K562 (cell line): ENCODE measurements around the gene ADM. TPM values are rescaled to one million over a fixed set of nuclear protein-coding genes. Genes with fewer than 3 reads are reported as not detected.

Experiments
- AFF1 ChIP-seq, 2 experiments: fragments of 450-650 bp; IDR thresholded peaks; 2 replicates each; pipeline ENCODE4 v1.6.1; 2018; ENCODE audit warnings: mild to moderate bottlenecking in 2 of 2, low read depth in 1 of 2; ENCODE audit not compliant: partially characterized antibody in 2 of 2
- CCNT2 ChIP-seq: IDR thresholded peaks from 2 replicates; pipeline ENCODE4 v1.6.1; 2011; ENCODE audit warnings: borderline replicate concordance, low read depth, mild to moderate bottlenecking, moderate library complexity, mixed read lengths, low read length; ENCODE audit not compliant: insufficient read length; ENCODE audit errors: extremely low read depth
- FOS ChIP-seq: IDR thresholded peaks from 3 replicates; pipeline ENCODE4 v1.6.1; 2011; ENCODE audit not compliant: insufficient read length; ENCODE audit errors: extremely low read depth
- HES1 ChIP-seq: fragments of 450-650 bp; IDR thresholded peaks from 2 replicates; pipeline ENCODE4 v1.6.1; 2016; ENCODE audit warnings: low read depth, mild to moderate bottlenecking, moderate library complexity
- KDM1A ChIP-seq, 2 experiments: fragments of 450-650 bp; IDR thresholded peaks; 2 replicates each; pipeline ENCODE4 v1.6.1; 2016; ENCODE audit warnings: mild to moderate bottlenecking in 2 of 2
- MXD1 ChIP-seq: fragments of 250-450 bp; sonication (Bioruptor Pico); IDR thresholded peaks from 2 replicates; pipeline ENCODE4 v1.8.0; 2021; ENCODE audit warnings: borderline replicate concordance, mild to moderate bottlenecking, moderate library complexity; ENCODE audit not compliant: poor library complexity, severe bottlenecking
- NFE2 ChIP-seq: IDR thresholded peaks from 2 replicates; pipeline ENCODE4 v1.6.1; 2014; ENCODE audit warnings: antibody characterized with exemption, low read depth
- NR2F6 ChIP-seq: fragments of 450-650 bp; formaldehyde crosslinking; IDR thresholded peaks from 2 replicates; pipeline ENCODE4 v1.4.0; 2020; ENCODE audit warnings: mild to moderate bottlenecking
- POLR2H ChIP-seq: IDR thresholded peaks from 2 replicates; pipeline ENCODE4 v1.6.1; 2016; ENCODE audit warnings: missing genetic modification characterization, low read depth, mild to moderate bottlenecking, control low read depth, missing compliant biosample characterization, moderate library complexity
- RBFOX2 ChIP-seq: fragments of 200-400 bp; formaldehyde crosslinking; IDR thresholded peaks from 2 replicates; pipeline ENCODE4 v1.6.1; 2017; ENCODE audit warnings: low read depth, mild to moderate bottlenecking, low read length, moderate library complexity
- SRSF3 ChIP-seq: fragments of 200-400 bp; formaldehyde crosslinking; IDR thresholded peaks from 2 replicates; pipeline ENCODE4 v1.6.1; 2016; ENCODE audit warnings: mild to moderate bottlenecking, low read length, moderate library complexity; ENCODE audit not compliant: insufficient read depth
- STAG1 ChIP-seq: sonication (generic); formaldehyde crosslinking; IDR thresholded peaks from 2 replicates; pipeline ENCODE4 v1.5.0; 2020; ENCODE audit warnings: missing genetic modification reagents, borderline replicate concordance
- TFAP4 ChIP-seq: sonication (generic); formaldehyde crosslinking; IDR thresholded peaks from 2 replicates; pipeline ENCODE4 v1.8.0; 2022; ENCODE audit warnings: missing genetic modification reagents, mild to moderate bottlenecking, moderate library complexity, borderline replicate concordance
- TGIF2 ChIP-seq: sonication (generic); formaldehyde crosslinking; IDR thresholded peaks from 2 replicates; pipeline ENCODE4 v1.8.1; 2022; ENCODE audit warnings: mild to moderate bottlenecking, missing genetic modification reagents, moderate library complexity
- THRA ChIP-seq: fragments of 450-650 bp; IDR thresholded peaks from 2 replicates; pipeline ENCODE4 v1.6.1; 2017; ENCODE audit warnings: mild to moderate bottlenecking, moderate library complexity
- VEZF1 ChIP-seq: fragments of 200-800 bp; sonication (Bioruptor generic); IDR thresholded peaks from 2 replicates; pipeline ENCODE4 v1.6.1; 2017; ENCODE audit warnings: missing genetic modification characterization, missing compliant biosample characterization
- polyA plus RNA-seq, 8 experiments: library from polyadenylated mRNA; depleted of rRNA in 4 of 8; stranded (reverse) in 5 of 8; unstranded in 3 of 8; fragments of >200 nt; fragmentation: Nextera tagmentation in 2 of 8; fragmentation: Illumina TruSeq in 1 of 8; extraction: Ambion mirVana in 2 of 8; extraction: Trizol in 1 of 8; gene quantifications; 2 replicates each; pipeline versions ENCODE4 v1.2.1 to v1.2.3, GENCODE V29; 2011 to 2014; ENCODE audit warnings: inconsistent platforms in 1 of 8, missing spikeins in 1 of 8
- total RNA-seq, 7 experiments: library from RNA; depleted of rRNA in 6 of 7; stranded (reverse); fragments of >200 nt in 6 of 7; fragmentation: Illumina TruSeq in 2 of 7; extraction: Trizol in 2 of 7; gene quantifications; 2 replicates each; pipeline versions ENCODE4 v1.2.1 to v1.2.3, GENCODE V29; 2011 to 2021; ENCODE audit warnings: low replicate concordance in 1 of 7

Gene ADM
- total and polyA plus RNA-seq, 9 of the 15 experiments (the other 6 are each of a cell fraction or from before 2014, with no cell fraction given), result 0.23 to 0.49 (median 0.32) TPM; not detected in 6

GRCh38 chr11:10309163-10310093 lies 4.6 kb downstream of the ADM start (continued):
- TF ChIP-seq THRA (no peak), VEZF1 (CRISPR knock-in tag) (no peak), KDM1A (IDR thresholded peaks at IDR 0.05) (peak in 1 of 2 experiments; percentile 32; a peak in 1 of 4 replicates), CCNT2 (no peak), AFF1 (IDR thresholded peaks at IDR 0.05; ENCODE audit: low read depth in 1 of 2, partially characterized antibody in 2 of 2) (no peak), POLR2H (tag) (no peak), STAG1 (CRISPR knock-in tag) (no peak), MXD1 (CRISPR knock-in tag) (no peak), NR2F6 (CRISPR knock-in tag) (no peak), TGIF2 (no peak), FOS (peak; percentile 39), NFE2 (peak; percentile 43; the same call in 1 of the 2 replicates), TFAP4 (peak; percentile 50), HES1 (0 out of 2 replicates have a peak, but pooled peaks have one; percentile 35), RBFOX2 (no peak), SRSF3 (no peak)
